MCF 10A (cell line): ENCODE data around the gene FOXP1. TPM values are rescaled to one million over a fixed set of nuclear protein-coding genes. Genes with fewer than 3 reads are reported as not detected.

ENCODE experiments used
- BruUV-seq: library from RNA; stranded (reverse); fragments of 400-500 nt; replicated peaks from 2 replicates; lab custom pipeline; 2021; lab: Mats Ljungman, UMichigan
- CTCF ChIA-PET: fragments of 300-600 bp; sonication (Branson Sonifier 250); formaldehyde crosslinking; extraction: SDS; loops from one replicate; lab custom pipeline; 2021; ENCODE audit warnings: antibody characterized with exemption, inconsistent platforms; lab: Yijun Ruan, JAX
- POLR2A ChIA-PET: fragments of 300-600, 350-650 bp; sonication (Branson Sonifier 250); formaldehyde crosslinking; extraction: SDS; loops from one replicate; lab custom pipeline; 2020; ENCODE audit warnings: antibody characterized with exemption, inconsistent platforms; lab: Yijun Ruan, JAX
- DNase-seq: peaks from one replicate; pipeline ENCODE4 v3.0.0-alpha.2; 2018; ENCODE audit not compliant: unreplicated experiment
- H3K27ac Mint-ChIP-seq: one replicate; pipeline ENCODE4 v1.8.0; 2022; ENCODE audit warnings: mild to moderate bottlenecking, low read depth, mixed read lengths; ENCODE audit not compliant: unreplicated experiment
- H3K27me3 Mint-ChIP-seq: one replicate; pipeline ENCODE4 v1.8.0; 2022; ENCODE audit warnings: mixed read lengths; ENCODE audit not compliant: insufficient read depth, unreplicated experiment
- H3K36me3 Mint-ChIP-seq: one replicate; pipeline ENCODE4 v1.8.0; 2022; ENCODE audit warnings: mild to moderate bottlenecking, moderate library complexity, mixed read lengths; ENCODE audit not compliant: insufficient read depth, unreplicated experiment
- H3K4me1 Mint-ChIP-seq: one replicate; pipeline ENCODE4 v1.8.0; 2022; ENCODE audit warnings: mixed read lengths; ENCODE audit not compliant: insufficient read depth, unreplicated experiment
- H3K4me3 Mint-ChIP-seq: one replicate; pipeline ENCODE4 v1.8.0; 2022; ENCODE audit warnings: mild to moderate bottlenecking, moderate library complexity, mixed read lengths; ENCODE audit not compliant: unreplicated experiment
- H3K9me3 Mint-ChIP-seq: one replicate; pipeline ENCODE4 v1.8.0; 2022; ENCODE audit warnings: mixed read lengths; ENCODE audit not compliant: unreplicated experiment
- intact Hi-C: fragments of 100-400 bp; cut with micrococcal nuclease; formaldehyde crosslinking; loops from 2 replicates; pipeline ENCODE4 v1.14.1; 2022
- total RNA-seq: library from RNA; stranded (reverse); gene quantifications from 2 replicates; pipeline ENCODE4 v1.2.3, GENCODE V29; 2022
- TF ChIP-seq, protein P1 (sequence below): fragments of 200-600 bp; IDR thresholded peaks from one replicate; pipeline ENCODE4 v1.8.0; 2022; ENCODE audit warnings: antibody characterized with exemption, mild to moderate bottlenecking; ENCODE audit not compliant: unreplicated experiment

The FOXP1 gene
- total RNA-seq, 1 experiment from 2014 or later, result 49.0 TPM

DNA sequence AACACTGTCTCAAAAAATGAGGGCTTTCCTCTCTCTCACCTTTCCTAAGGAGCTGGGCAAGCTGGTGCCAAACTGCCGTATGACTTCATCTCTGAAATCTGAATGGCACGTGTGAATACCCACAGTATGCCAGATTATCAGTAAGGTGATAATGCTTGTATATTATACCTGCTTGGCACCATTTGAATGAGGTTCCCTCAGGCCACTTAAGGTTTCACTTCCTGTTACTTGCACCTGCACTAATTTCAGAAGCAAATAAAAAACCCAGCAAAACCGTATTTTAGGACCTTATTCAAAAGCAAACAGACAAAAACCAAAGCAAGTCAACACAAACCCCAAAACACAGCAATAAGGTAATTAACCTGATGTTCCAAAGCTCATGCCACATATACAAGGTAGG lies 19.7 kb downstream of the FOXP1 start:
- ChIA-PET CTCF (no interaction called here), POLR2A (interaction anchor here (0.7 to 2.3 kb wide), 2 partner anchors 16 to 18 kb away, joined by 3 to 8 read pairs; no protein-coding TSS in a partner anchor)
- intact Hi-C loops, result no loop called here
- BruUV-seq, result no TSS peak
- Mint-ChIP-seq H3K27ac (peak overlapping the region; percentile 76), H3K4me1 (peaks cover 22% of the 10 kb centered on the region), H3K4me3 (no peak overlapping the region), H3K27me3 (no peaks in the 10 kb centered on the region), H3K36me3 (peaks cover 28% of the 10 kb centered on the region), H3K9me3 (no peaks in the 10 kb centered on the region)
- TF ChIP-seq, protein P1, sequence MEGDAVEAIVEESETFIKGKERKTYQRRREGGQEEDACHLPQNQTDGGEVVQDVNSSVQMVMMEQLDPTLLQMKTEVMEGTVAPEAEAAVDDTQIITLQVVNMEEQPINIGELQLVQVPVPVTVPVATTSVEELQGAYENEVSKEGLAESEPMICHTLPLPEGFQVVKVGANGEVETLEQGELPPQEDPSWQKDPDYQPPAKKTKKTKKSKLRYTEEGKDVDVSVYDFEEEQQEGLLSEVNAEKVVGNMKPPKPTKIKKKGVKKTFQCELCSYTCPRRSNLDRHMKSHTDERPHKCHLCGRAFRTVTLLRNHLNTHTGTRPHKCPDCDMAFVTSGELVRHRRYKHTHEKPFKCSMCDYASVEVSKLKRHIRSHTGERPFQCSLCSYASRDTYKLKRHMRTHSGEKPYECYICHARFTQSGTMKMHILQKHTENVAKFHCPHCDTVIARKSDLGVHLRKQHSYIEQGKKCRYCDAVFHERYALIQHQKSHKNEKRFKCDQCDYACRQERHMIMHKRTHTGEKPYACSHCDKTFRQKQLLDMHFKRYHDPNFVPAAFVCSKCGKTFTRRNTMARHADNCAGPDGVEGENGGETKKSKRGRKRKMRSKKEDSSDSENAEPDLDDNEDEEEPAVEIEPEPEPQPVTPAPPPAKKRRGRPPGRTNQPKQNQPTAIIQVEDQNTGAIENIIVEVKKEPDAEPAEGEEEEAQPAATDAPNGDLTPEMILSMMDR, result no peak
- DNase-seq, result peak; percentile 6

DNA sequence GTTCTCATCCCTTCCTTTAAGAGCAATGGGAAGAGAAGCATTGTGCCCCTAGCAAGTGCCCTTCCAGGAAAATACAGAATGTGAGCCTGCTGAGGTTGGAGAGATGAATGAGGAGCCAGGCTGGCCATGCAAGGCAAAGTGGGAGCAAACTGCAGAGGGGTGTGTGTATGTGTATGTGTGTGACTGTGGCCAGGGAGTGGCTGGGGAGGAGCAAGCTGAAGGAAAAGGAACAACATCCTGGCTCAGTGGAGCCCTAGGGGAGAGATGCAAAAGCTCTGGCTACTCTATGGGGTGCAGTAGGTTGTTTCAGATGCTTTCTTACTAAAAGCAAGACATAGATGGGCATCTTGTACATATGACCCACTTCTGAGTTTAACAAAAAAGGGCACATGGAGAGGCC lies 20.6 kb downstream of the FOXP1 start:
- Mint-ChIP-seq H3K9me3 (no peaks in the 10 kb centered on the region), H3K27ac (no peak overlapping the region), H3K27me3 (no peaks in the 10 kb centered on the region), H3K4me1 (peaks cover 22% of the 10 kb centered on the region), H3K4me3 (no peak overlapping the region), H3K36me3 (peaks cover 25% of the 10 kb centered on the region)
- no peak for DNase-seq
- intact Hi-C loops, result no loop called here
- POLR2A ChIA-PET, result interaction anchor here (2.3 kb wide), 1 partner anchor 17 kb away, joined by 8 read pairs; no protein-coding TSS in a partner anchor
- no TSS peak for BruUV-seq
- TF ChIP-seq, protein P1, result no peak
- CTCF ChIA-PET, result no interaction called here

DNA sequence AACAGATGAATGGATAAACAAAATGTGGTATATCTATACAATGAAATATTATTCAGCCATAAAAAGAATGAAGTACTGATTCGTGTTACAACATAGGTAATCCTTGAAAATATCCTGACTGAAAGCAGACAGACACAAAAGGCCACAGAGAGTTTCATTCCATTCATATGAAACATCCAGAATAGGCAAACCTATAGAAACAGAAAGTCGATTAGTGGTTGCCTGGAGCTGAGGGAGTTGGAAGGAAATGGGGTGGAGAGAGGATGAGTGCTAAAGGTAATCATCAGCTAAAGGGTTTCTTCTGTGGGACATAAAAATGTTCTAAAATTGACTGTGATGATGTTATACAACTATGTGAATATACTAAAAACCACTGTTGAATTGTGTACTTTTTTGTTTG lies 22.9 kb downstream of the FOXP1 start:
- no peak for DNase-seq
- BruUV-seq, result no TSS peak
- no peaks in the 10 kb centered on the region for H3K9me3 Mint-ChIP-seq
- no peak overlapping the region for H3K4me3 Mint-ChIP-seq
- CTCF ChIA-PET, result interaction anchor here (0.7 kb wide), 2 partner anchors 18 to 598 kb away, joined by 3 read pairs; no protein-coding TSS in a partner anchor
- peaks cover 24% of the 10 kb centered on the region for H3K36me3 Mint-ChIP-seq
- POLR2A ChIA-PET, result interaction anchor here (0.6 to 1.2 kb wide), 5 partner anchors 12 to 500 kb away, joined by 3 read pairs; no protein-coding TSS in a partner anchor
- TF ChIP-seq, protein P1, result no peak
- H3K4me1 Mint-ChIP-seq, result peaks cover 22% of the 10 kb centered on the region
- H3K27me3 Mint-ChIP-seq, result no peaks in the 10 kb centered on the region
- intact Hi-C loops, result no loop called here
- no peak overlapping the region for H3K27ac Mint-ChIP-seq

DNA sequence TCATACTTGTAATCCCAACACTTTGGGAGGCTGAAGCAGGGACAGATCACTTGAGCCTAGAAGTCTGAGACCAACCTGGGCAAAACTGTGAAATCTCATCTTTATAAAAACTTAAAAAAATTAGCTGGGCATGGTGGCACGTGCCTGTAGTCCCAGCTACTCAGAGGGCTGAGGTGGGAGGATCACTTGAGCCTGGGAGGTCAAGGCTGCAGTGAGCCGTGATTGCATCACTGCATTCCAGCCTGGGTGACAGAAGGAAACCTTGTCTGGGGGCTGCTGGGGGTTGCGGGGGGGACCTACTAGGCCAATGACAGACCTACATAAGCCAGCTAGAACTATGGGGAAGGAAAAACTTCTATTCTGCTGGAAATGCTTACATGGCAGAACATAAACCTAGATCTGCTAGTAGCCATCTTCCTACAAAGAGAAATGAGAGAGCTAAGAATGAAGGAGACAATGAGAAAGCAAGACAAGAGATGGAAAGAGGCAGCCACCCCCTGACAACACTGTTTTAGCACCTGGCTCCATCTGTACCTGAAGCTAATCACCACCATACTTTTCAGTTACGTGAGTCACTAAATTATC lies 23.9 kb downstream of the FOXP1 start:
- CTCF ChIA-PET, result interaction anchor here (0.6 to 0.7 kb wide), 3 partner anchors 48 to 599 kb away, joined by 3 to 4 read pairs (median 3); no protein-coding TSS in a partner anchor
- no peak overlapping the region for H3K4me3 Mint-ChIP-seq
- no peak for DNase-seq
- intact Hi-C loops, result no loop called here
- H3K36me3 Mint-ChIP-seq, result peaks cover 16% of the 10 kb centered on the region
- H3K27ac Mint-ChIP-seq, result no peak overlapping the region
- BruUV-seq, result no TSS peak
- TF ChIP-seq, protein P1, result no peak
- POLR2A ChIA-PET, result no interaction called here
- H3K9me3 Mint-ChIP-seq, result no peaks in the 10 kb centered on the region
- H3K27me3 Mint-ChIP-seq, result no peaks in the 10 kb centered on the region
- peaks cover 20% of the 10 kb centered on the region for H3K4me1 Mint-ChIP-seq
